Measurements from ENCODE around the gene KRTAP10-7.

DNA sequence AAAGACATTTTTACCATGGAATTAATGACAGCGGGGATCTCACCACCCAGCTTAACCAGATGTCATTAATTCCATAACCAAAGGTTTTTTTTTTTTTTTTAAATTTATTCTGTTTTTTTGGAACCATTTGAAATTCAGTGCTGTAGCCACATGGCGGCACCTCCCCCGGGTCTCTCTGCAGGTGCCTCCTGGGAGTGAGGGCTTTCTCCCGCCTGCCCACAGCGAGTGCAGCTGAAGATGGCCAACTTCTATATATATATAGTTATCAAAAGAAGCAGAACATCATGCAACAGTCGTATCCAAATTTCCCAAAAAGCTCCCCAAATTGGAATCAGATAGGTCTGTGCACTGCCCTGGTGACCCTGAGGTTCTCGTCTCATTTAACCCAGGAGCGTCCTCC is 15.1 kb downstream of the KRTAP10-7 start:
- no peak for TF ChIP-seq EZH2phosphoT487 (IDR thresholded peaks at IDR 0.05; ENCODE audit: insufficient read depth, low read depth)
- TF ChIP-seq EZH2 (IDR thresholded peaks at IDR 0.05; ENCODE audit: insufficient read depth, poor library complexity, severe bottlenecking), result no peak

All from GM23248 (cell line).